ENCODE measurements around the gene ARL3.
"Not testable (repeated sequence)": the region's sequence is repeated elsewhere in the genome, so short reads cannot be mapped to it uniquely, and the experiment has no call there.

ARL3 gene

DNA sequence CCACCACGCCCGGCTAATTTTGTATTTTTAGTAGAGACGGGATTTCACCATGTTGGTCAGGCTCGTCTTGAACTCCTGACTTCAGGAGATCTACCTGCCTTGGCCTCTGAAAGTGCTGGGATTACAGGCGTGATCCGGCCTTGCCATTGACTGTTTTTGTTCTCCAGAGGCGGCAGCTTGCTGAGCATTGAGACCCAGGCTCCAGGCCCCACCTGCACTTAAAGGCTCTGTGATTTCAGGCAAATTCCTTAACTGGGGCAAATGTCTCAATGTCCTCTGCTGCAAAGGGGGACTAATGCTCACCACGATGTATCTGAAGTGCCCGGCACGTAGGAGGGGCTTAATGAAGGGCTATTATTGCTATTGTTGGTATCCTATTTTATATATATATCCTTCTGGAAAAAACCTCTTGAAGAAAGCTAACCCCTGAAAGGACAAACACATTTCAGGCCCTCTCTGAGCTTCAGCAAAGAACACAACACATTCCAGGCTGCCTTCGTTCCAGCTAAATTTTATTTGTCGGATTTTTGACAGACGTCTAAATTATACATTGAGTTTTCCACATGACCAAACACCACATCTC lies 40.9 kb downstream of the ARL3 start:
- DNase-seq (ENCODE audit: low read depth) = no peak

- no peak for DNase-seq (ENCODE audit: low read depth)
Measured at GRCh38 chr10:102670871-102671434, 43.2 kb downstream of the ARL3 start.

DNA sequence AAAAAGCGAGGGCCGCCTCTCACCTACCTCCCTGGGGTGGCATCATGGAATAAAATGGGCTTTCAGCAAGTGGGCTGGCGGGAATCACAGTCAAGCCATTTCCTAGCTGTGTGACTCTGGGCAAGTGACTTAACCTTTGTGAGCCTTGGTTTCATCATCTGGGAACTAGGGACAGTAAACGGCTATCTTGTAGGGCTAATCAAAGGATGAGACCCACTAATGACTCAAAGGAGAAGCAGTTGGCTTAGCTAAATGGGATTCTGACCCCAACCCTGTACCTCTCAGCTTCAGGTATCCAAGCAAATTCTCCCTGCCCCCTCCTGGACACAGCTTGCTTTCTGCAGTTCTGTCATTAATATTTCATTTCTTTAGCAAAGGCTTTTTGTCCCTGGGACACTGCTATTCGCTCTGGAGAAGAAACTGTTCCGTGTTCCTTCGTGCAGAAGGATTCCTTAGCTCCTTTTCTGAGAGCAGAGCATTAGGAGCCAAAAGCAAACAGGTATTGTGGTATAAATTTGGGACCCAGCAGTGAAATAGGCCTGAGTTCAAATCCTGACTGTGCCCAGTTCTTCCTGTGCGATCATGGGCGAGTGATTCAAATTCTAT lies 44.0 kb downstream of the ARL3 start:
- DNase-seq (ENCODE audit: low read depth) = no peak

GRCh38 chr10:102669206-102670064 lies 44.8 kb downstream of the ARL3 start:
- peak; percentile 83 for DNase-seq (ENCODE audit: low read depth)

- no peak for DNase-seq (ENCODE audit: low read depth)
Measured at GRCh38 chr10:102668326-102669107, 45.7 kb downstream of the ARL3 start.

GRCh38 chr10:102667411-102667810 lies 46.8 kb downstream of the ARL3 start:
- DNase-seq (ENCODE audit: low read depth) = not testable (repeated sequence)

DNA sequence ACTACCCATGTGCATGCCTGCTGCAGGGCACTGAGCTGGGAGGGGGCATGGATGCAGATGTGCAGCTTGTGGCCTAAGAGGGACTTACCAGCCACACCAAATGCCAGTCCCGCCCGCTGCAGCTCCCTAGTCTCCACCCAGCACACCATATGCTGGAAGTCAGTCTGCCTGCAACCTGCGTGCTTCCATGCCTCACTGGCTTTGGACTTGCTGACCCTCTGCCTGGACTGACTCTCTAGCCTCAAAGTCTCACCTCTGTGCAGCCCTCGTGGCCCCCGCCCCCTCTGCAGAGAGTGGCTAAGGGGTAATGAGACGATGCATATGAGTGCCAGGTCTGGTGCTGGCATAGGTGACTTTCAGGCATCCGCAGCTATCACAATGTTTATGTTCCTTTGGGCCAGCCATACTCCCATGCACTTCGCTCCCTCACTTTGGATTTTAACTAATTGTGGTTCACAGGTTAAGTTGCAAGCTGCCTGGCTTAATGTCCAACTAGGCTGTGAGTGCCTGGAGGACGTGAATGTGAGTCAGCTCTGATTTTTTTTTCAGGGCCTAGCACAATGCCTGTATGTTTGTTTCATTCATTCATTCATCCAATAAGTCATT lies 48.2 kb downstream of the ARL3 start:
- no peak for DNase-seq (ENCODE audit: low read depth)

GRCh38 chr10:102661658-102662028 lies 52.6 kb downstream of the ARL3 start:
- DNase-seq (ENCODE audit: low read depth) = no peak

DNA sequence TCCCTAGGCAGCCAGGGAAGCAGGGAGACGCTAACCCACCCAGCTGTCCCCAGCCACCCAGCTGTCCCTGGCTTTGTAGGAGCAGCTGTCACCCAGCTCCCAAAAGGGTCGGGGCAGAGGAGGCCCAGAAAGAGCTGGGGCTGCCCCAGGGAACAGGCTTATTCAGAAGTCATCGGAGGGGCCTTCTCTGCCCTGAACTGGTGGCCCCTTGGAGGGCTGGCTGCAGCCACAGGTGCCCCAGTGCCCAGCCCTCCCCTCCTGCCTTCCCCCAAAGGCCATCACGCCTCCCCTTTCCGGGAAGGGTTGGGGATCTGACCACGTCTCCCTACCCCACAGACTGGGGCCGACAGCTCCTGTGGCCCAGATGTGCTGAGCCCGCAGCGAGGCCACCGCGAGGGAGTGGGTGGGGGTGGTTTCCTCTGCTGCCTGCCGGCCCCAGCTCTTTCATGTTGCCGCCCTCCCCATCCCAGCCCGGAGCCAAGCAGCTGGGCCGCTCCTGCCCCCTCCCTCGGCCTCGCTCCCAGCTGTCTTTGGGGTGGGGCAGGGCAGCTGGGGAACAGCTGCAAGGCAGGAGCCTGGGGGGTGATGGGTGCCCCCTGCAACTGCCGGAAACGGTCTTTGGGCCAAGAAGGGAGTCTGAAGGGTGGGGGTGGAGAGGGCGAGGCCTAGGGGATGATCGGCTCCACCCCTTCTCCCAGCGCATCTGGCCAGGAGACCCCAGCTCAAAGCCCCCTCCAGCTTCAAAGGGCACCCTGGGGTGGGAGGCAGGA lies 53.1 kb downstream of the ARL3 start:
- DNase-seq (ENCODE audit: low read depth) = peak; percentile 42

- DNase-seq (ENCODE audit: low read depth) = no peak
Measured at GRCh38 chr10:102658802-102659201, 55.4 kb downstream of the ARL3 start.

GRCh38 chr10:102657984-102658724 lies 56.0 kb downstream of the ARL3 start:
- peak; percentile 37 for DNase-seq (ENCODE audit: low read depth)

GRCh38 chr10:102657451-102657850 lies 56.7 kb downstream of the ARL3 start:
- no peak for DNase-seq (ENCODE audit: low read depth)

- no peak for DNase-seq (ENCODE audit: low read depth)
Measured at GRCh38 chr10:102656791-102657371, 57.3 kb downstream of the ARL3 start.

- no peak for DNase-seq (ENCODE audit: low read depth)
Measured at GRCh38 chr10:102656026-102656425, 58.2 kb downstream of the ARL3 start.

- no peak for DNase-seq (ENCODE audit: low read depth)
Measured at GRCh38 chr10:102654969-102655368, 59.2 kb downstream of the ARL3 start.

DNA sequence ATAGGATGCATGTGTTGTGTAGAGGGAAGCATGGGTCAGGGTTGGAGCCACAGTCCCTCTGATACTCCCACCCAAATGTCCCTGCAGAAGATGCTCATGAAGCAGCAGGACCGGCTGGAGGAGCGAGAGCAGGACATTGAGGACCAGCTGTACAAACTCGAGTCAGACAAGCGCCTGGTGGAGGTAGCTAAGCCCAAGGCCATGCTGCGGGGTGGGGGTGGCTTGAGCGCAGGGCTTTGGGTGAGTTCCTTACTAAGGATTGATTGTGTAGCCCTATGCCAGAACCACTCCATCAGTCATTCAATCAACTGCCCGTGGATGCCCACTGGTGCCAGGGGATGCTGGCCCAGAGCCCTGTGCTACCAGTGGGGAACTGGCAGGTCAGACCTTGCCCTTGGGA lies 59.6 kb downstream of the ARL3 start:
- no peak for DNase-seq (ENCODE audit: low read depth)

DNA sequence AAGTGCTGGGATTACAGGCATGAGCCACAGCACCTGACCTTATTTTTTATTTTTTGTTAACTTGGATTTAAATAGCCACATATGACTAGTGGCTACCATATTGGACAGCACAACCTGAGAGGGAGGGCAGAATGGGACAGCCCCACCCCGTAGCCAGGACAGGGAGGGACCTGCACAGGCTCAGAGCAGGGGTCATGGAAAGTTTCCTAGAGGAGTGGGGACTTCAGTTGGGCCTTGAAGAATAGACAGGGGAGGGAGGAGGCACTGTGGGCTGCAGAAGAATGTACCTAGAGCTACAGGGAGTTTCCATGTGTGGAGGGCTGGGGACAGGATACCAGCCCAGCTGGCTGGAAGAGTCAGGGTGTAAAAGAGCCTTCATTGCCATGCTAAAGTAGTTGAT lies 61.1 kb downstream of the ARL3 start:
- DNase-seq (ENCODE audit: low read depth) = no peak

GRCh38 chr10:102652170-102652916 lies 61.9 kb downstream of the ARL3 start:
- no peak for DNase-seq (ENCODE audit: low read depth)

Measured in EH (cell line).